SH-SY5Y (cell line): ENCODE measurements around the gene TBXAS1.

ENCODE experiments used
- GATA2 ChIP-seq: IDR thresholded peaks from 2 replicates; pipeline ENCODE4 v1.6.1; 2011; ENCODE audit warnings: mild to moderate bottlenecking, low read depth, low read length
- GATA3 ChIP-seq: IDR thresholded peaks from 2 replicates; pipeline ENCODE4 v1.6.1; 2011; ENCODE audit warnings: low read depth, mild to moderate bottlenecking, low read length, moderate library complexity

GRCh38 chr7:140039066-140039465, 210.0 kb downstream of the TBXAS1 start:
- TF ChIP-seq GATA3 (no peak), GATA2 (no peak)
